GM12891 (cell line): Measurements from ENCODE around the gene BICC1.

Source experiments
- PAX5 ChIP-seq: IDR thresholded peaks from 2 replicates; pipeline ENCODE4 v1.6.1; 2011; ENCODE audit warnings: low read length, moderate library complexity, mild to moderate bottlenecking; ENCODE audit not compliant: insufficient read depth, severe bottlenecking
- POLR2A ChIP-seq: IDR thresholded peaks from 2 replicates; pipeline ENCODE4 v1.6.1; 2011; ENCODE audit warnings: low read depth, low read length, control low read depth
- POLR2AphosphoS5 ChIP-seq: IDR thresholded peaks from 2 replicates; pipeline ENCODE4 v1.6.1; 2011; ENCODE audit warnings: low read depth, low read length, control low read depth
- POU2F2 ChIP-seq: IDR thresholded peaks from 2 replicates; pipeline ENCODE4 v1.6.1; 2011; ENCODE audit warnings: low read depth, mild to moderate bottlenecking, control low read depth, low read length, moderate library complexity
- TAF1 ChIP-seq: IDR thresholded peaks from 2 replicates; pipeline ENCODE4 v1.6.1; 2011; ENCODE audit warnings: low read depth, low read length, control low read depth

GRCh38 chr10:58780476-58780875 is 267.8 kb downstream of the BICC1 start:
- TF ChIP-seq POLR2A (no peak), POLR2AphosphoS5 (no peak), PAX5 (no peak), POU2F2 (no peak), TAF1 (no peak)
